AG08395 (cell line): ENCODE measurements around the gene SYTL1.

Experiments
- DNase-seq: peaks from one replicate; pipeline ENCODE4 v3.0.0; 2012; ENCODE audit warnings: mixed read lengths, low spot score

Gene SYTL1

GRCh38 chr1:27341525-27342252 is at the start of gene SYTL1:
Gene SYTL1, plus strand, starts transcription at chr1:27342022. Its CDS starts 3,313 bp downstream, at chr1:27345335.
- DNase-seq, result peak; percentile 76

GRCh38 chr1:27292106-27292505 is 49.7 kb upstream of the SYTL1 start:
- peak; percentile 58 for DNase-seq

GRCh38 chr1:27293915-27294314 is 47.9 kb upstream of the SYTL1 start:
- DNase-seq, result no peak

- DNase-seq, result peak; percentile 74
Measured at GRCh38 chr1:27296773-27297291, 45.0 kb upstream of the SYTL1 start.

GRCh38 chr1:27297903-27298302 is 43.9 kb upstream of the SYTL1 start:
- DNase-seq, result no peak

DNA sequence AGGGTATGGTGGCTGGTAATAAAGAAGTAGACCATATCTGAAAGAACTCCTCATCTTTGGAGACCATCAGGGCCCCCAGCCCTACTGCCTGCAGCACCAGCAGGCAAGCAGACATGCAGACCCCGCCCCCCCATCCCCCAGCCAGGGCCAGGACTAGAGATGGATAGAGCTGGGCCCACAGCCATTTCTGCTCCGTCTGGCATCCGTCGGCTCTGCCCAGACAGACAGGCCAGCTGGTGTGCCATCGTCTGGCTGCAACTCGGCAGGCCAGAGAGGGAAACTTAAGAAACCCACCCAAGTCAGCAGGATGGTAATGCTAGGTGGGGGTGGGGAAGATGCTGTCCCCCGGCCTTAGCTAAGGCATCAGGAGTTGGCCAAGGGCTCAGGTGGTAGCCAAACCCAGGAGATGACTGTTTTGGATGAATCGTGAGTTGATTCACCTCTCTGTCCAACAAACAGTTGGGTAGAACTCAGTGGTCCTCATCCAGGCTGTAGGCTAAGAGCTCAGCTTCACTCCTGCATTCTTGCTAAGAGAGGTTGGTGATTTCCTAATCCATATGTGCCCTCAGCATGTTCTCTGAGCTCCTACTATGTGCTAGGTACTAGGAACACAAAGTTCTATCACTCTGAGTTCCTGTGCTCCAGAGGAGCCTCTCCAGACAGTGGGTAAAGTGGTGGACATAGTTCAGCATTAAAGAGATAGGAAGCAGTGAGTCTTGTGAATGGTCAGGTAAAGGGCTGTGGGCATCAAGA is 43.0 kb upstream of the SYTL1 start:
- DNase-seq, result no peak

DNA sequence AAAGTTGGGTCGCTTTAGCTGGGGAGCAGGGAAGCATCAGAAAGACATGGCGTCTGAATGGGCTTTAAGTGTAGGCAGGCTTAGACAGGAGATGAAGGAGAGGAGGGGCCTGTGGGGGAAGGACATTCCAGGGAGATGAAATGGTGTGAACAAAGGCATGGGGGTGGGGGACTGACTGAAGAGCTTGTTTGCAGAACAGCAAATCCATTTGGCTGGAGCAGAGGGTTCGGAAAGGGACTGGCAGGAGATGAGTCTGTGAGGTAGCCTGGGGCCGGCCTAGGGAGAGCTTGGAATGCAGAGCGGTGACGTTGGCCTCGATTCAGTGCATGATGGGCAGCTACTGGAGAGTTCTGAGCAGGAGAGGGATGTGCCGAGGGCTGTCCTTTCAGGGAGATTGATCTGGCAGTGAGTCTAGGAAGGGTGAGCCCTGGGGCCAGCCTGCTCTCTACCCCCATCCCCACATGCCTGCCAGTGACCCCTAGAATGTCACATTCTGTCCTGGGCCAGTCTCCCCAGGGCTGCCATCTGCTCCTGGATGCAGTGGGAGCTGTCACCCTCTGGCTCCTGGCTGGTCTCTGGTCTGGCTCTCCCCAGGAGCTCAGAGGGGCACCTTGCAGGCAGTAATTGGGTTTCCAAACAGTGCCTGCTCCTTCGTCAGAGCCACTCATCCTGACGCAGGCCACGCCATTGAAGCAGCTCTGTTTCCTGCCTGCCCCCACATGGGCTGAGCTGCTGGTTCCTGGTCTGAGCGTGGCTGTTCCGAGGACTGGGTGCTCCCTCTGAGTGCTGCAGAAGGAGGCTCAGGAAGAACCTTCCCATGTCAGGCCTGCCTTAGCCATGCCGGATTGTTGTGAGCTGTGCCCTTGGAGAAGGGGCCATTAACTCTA is 42.2 kb upstream of the SYTL1 start:
- DNase-seq, result peak; percentile 98

DNA sequence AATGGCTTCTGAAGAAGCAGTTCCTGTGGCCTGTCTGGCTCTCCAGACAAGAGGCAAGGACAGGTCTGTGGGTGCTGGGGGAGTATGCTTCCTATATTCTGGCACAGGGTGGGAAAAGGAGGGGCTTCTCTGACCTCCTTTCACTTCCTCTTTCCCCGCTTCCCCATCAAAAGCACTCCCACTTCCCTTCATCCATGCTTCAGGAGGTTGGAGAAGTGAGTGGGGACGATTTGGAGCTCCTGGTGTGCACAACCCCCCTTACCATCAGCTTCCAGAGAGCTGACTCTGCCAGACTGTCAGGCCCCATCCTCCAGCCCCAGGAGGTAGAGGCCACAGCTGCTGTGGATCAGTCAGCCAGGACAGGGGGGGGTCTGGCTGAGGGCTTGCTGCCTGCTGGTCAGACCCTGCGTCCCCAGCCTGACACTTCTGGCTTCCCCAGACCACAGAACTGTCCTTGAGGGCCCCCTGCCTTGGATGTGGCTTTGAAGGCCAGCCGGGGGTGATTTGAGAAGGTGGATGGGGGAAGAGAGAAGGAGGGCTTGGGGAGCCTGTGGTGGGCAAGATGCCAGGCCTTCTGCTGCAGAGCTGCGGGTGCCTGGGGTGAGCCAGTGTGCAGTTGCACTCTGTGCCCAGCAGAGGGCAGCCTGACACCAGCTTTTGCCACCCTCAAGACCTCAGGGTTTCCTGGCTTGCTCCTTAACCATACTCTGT is 41.3 kb upstream of the SYTL1 start:
- DNase-seq, result peak; percentile 93

DNA sequence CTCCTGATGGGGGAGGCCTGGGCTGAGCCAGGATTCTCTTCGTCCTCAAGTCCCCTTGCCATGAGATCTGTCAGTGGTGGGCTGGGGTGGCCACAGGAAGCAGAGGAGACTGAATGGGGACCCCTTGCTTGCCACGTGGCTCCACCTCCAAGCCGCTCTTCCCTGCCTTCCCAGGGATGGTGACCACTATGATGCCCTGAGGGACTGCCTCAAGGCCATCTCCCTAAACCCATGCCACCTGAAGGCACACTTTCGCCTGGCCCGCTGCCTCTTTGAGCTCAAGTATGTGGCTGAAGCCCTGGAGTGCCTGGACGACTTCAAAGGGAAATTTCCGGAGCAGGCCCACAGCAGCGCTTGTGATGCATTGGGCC is 40.8 kb upstream of the SYTL1 start:
- DNase-seq, result no peak

- no peak for DNase-seq
Measured at GRCh38 chr1:27301582-27302199, 40.1 kb upstream of the SYTL1 start.

GRCh38 chr1:27302612-27303011 is 39.2 kb upstream of the SYTL1 start:
- no peak for DNase-seq

- DNase-seq, result no peak
Measured at GRCh38 chr1:27303509-27303908, 38.3 kb upstream of the SYTL1 start.

DNA sequence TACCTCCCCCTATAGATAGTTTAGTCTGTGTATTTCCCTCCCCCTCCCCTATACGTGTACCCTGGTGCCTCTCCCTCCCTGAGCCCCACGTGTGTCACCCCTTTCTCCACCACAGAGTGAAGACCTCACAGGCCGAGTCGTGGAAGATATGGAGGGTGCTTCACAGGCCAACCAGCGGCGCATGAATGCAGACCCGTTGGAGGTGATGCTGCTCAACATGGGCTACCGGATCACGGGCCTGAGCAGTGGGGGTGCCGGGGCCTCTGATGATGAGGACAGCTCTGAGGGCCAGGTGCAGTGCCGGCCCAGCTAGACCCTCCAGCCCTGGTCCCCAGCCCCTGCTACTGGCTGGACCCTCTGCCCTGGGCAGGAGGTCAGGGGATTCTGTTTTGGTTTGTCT is 35.8 kb upstream of the SYTL1 start:
- no peak for DNase-seq

- DNase-seq, result no peak
Measured at GRCh38 chr1:27306892-27307761, 34.7 kb upstream of the SYTL1 start.

DNA sequence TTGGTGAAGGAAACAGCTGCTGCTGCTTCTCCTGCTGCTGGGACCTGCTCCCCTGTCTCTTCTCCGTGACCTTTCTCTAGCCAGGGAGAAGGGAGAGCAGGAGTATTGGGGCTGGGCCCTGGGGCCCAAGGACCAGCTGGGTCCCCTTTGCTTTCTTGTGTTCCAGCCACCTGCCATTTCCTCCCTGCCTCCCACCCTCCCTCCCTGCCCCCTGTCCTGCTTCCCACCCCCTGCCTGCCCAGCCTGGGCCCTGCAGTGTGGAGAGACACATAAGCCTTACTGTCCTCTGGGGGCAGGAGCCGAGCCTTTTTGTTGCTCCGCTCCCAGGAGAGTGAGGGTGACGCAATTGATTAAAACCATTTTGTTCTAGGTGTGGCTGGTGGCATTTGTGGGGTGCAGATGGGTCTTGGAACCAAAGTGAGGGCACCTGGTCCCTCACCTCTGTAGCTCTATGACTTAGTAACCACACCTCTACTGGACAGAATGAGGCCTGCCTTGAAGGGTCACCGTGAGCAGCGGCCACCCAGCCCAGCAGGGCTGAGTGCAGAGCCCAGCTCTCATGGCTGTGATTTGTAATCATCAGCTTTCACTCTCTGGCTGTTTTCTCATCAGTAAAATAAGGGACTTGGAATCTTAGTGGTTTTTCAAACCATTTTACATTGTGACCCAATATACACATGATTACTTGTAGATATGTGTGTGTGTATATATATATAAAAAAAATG is 33.8 kb upstream of the SYTL1 start:
- no peak for DNase-seq

DNA sequence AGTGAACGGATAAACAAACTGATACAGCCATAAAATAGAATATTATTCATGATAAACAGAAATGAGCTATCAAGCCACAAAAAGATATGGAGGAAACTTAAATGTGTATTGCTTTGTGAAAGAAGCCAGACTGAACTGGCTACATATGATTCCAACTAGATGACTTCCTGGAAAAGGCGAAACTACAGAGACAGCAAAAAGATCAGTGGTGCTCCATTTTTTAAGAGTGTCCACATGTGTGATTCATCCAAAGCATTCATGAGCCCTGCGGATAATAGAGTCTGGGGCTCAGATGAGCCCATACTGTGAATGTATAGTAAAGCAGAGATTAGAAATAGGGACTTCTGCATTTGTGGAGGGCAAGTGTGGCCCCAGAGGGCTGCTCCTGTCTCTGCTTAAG is 27.7 kb upstream of the SYTL1 start:
- no peak for DNase-seq

GRCh38 chr1:27314737-27315136 is 27.1 kb upstream of the SYTL1 start:
- no peak for DNase-seq

- DNase-seq, result no peak
Measured at GRCh38 chr1:27316860-27317259, 25.0 kb upstream of the SYTL1 start.

DNA sequence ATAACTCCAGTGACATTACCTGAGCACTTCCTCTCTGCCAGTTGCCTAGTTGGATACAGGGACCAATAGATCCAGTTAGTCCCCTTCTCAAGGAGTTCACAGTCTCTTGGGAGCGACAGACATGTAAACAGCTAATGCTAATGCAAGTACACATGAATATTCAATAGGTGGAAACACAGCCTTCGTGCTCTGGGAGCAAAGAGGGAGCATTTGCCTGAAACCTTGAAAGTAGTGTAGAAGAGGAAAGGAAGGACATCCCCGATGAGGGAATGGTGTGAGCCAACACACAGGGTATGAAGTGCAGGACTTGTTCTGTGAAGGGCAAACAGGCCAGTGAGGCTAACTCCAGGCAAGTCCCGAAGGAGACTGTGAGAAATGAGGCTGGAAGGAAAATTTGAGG is 23.7 kb upstream of the SYTL1 start:
- no peak for DNase-seq

GRCh38 chr1:27318596-27318995 is 23.2 kb upstream of the SYTL1 start:
- peak; percentile 72 for DNase-seq
